H1 (cell line): ENCODE results near the gene GCHFR. TPM values are rescaled to one million over a fixed set of nuclear protein-coding genes. Genes with fewer than 3 reads are reported as not detected.

Experiments
- ASH2L ChIP-seq: fragments of 200-600, 300-600 bp; sonication (generic); IDR thresholded peaks from one replicate; pipeline ENCODE4 v1.7.1; 2017; ENCODE audit warnings: low read length
- BCL11A ChIP-seq, 2 experiments: IDR thresholded peaks; one replicate each; pipeline ENCODE4 v1.6.1; 2011; ENCODE audit warnings: low read depth in 2 of 2, low read length in 2 of 2, mild to moderate bottlenecking in 2 of 2
- CBX8 ChIP-seq: fragments of 300-800, 300-1000 bp; sonication (generic); IDR thresholded peaks from 2 replicates; pipeline ENCODE4 v1.7.1; 2016; ENCODE audit warnings: low read depth, low read length, borderline replicate concordance
- CTCF ChIP-seq, 3 experiments: IDR thresholded peaks; 1 replicate in 2 of 3; 2 replicates in 1 of 3; pipeline versions ENCODE4 v1.5.1 to v1.6.1; 2011; ENCODE audit warnings: low read length in 3 of 3, mild to moderate bottlenecking in 3 of 3, inconsistent platforms in 2 of 3, low read depth in 1 of 3, moderate library complexity in 1 of 3; ENCODE audit not compliant: insufficient read depth in 1 of 3; ENCODE audit errors: control extremely low read depth in 1 of 3
- EP300 ChIP-seq, 2 experiments: IDR thresholded peaks; 1 replicate in 1 of 2; 2 replicates in 1 of 2; pipeline ENCODE4 v1.6.1; 2011 to 2012; ENCODE audit warnings: low read depth in 2 of 2, low read length in 2 of 2, mild to moderate bottlenecking in 2 of 2, borderline replicate concordance in 1 of 2, inconsistent platforms in 1 of 2, moderate library complexity in 1 of 2
- GTF2F1 ChIP-seq: IDR thresholded peaks from 2 replicates; pipeline ENCODE4 v1.6.1; 2012; ENCODE audit warnings: low read depth, low read length, improper control_type of control experiment, borderline replicate concordance
- HDAC6 ChIP-seq: IDR thresholded peaks from one replicate; pipeline ENCODE4 v1.7.1; 2012; ENCODE audit warnings: low read depth, mild to moderate bottlenecking, inconsistent platforms, low read length, moderate library complexity
- MAFK ChIP-seq: IDR thresholded peaks from 2 replicates; pipeline ENCODE4 v1.6.1; 2012; ENCODE audit warnings: low read depth, mild to moderate bottlenecking, improper control_type of control experiment, low read length
- MAX ChIP-seq: IDR thresholded peaks from 2 replicates; pipeline ENCODE4 v1.6.1; 2012; ENCODE audit warnings: inconsistent platforms
- NANOG ChIP-seq: IDR thresholded peaks from 2 replicates; pipeline ENCODE4 v1.6.1; 2011; ENCODE audit warnings: low read length, low read depth, mild to moderate bottlenecking, inconsistent platforms; ENCODE audit not compliant: insufficient read depth, poor library complexity, severe bottlenecking
- NRF1 ChIP-seq: IDR thresholded peaks from 2 replicates; pipeline ENCODE4 v1.6.1; 2011; ENCODE audit warnings: mild to moderate bottlenecking, low read depth, low read length, improper control_type of control experiment
- PHF8 ChIP-seq: fragments of 200-600 bp; sonication (generic); conservative IDR thresholded peaks from 2 replicates; pipeline ENCODE4 v1.7.1; 2012; ENCODE audit warnings: low read depth, mild to moderate bottlenecking, inconsistent platforms, low read length, moderate library complexity
- POLR2A ChIP-seq, 2 experiments: IDR thresholded peaks; 1 replicate in 1 of 2; 2 replicates in 1 of 2; pipeline ENCODE4 v1.6.1; 2011; ENCODE audit warnings: low read depth in 2 of 2, low read length in 2 of 2, mild to moderate bottlenecking in 2 of 2; ENCODE audit errors: control extremely low read depth in 1 of 2
- POU5F1 ChIP-seq: IDR thresholded peaks from 2 replicates; pipeline ENCODE4 v1.6.1; 2011; ENCODE audit warnings: low read depth, mild to moderate bottlenecking, low read length, moderate library complexity
- RXRA ChIP-seq: IDR thresholded peaks from 2 replicates; pipeline ENCODE4 v1.6.1; 2011; ENCODE audit warnings: low read depth, mild to moderate bottlenecking, low read length, moderate library complexity; ENCODE audit not compliant: insufficient read depth
- SIN3A ChIP-seq, 2 experiments: IDR thresholded peaks in 1 of 2; conservative IDR thresholded peaks in 1 of 2; 2 replicates each; pipeline ENCODE4 v1.6.1; 2011 to 2012; ENCODE audit warnings: low read length in 2 of 2, improper control_type of control experiment in 1 of 2, low read depth in 1 of 2, mild to moderate bottlenecking in 1 of 2
- SP2 ChIP-seq: IDR thresholded peaks from 2 replicates; pipeline ENCODE4 v1.6.1; 2012; ENCODE audit warnings: mild to moderate bottlenecking, low read length, inconsistent platforms
- SUZ12 ChIP-seq: fragments of 200-600 bp; sonication (generic); IDR thresholded peaks from 2 replicates; pipeline ENCODE4 v1.6.1; 2012; ENCODE audit warnings: mild to moderate bottlenecking, inconsistent platforms, low read length, moderate library complexity, mixed read lengths
- TAF7 ChIP-seq: optimal IDR thresholded peaks from 2 replicates; pipeline ENCODE3; 2011; ENCODE audit warnings: low read depth, mild to moderate bottlenecking, inconsistent platforms, low read length, moderate library complexity, borderline replicate concordance
- ZNF274 ChIP-seq: IDR thresholded peaks from 2 replicates; pipeline ENCODE4 v1.7.0; 2012; ENCODE audit warnings: low read length, borderline replicate concordance; ENCODE audit errors: extremely low read depth
- polyA plus RNA-seq, 7 experiments: library from polyadenylated mRNA; depleted of rRNA in 3 of 7; stranded (reverse) in 5 of 7; unstranded in 2 of 7; fragments of >200 nt in 5 of 7; fragments of 200-250 nt in 2 of 7; gene quantifications; 1 replicate in 5 of 7; 2 replicates in 1 of 7; 4 replicates in 1 of 7; pipeline versions ENCODE4 v1.2.1 to v1.2.3, GENCODE V29; 2011 to 2013; ENCODE audit warnings: missing spikeins in 2 of 7, mixed read lengths in 2 of 7
- total RNA-seq: library from RNA; stranded (reverse); fragmentation: NEBNext Ultra II Directional; extraction: Animal tissue kit (Norgen Biotek cat#: 25700); gene quantifications from 2 replicates; pipeline ENCODE4 v1.2.1, GENCODE V29; 2021

GCHFR gene
- total and polyA plus RNA-seq, 2 of the 8 experiments (the other 6 are each of a cell fraction or from before 2014, with no cell fraction given), result 25.9 to 81.5 TPM

GRCh38 chr15:40763801-40764628 lies at the start of gene GCHFR (continued):
- TF ChIP-seq CBX8 (no peak), ASH2L (peak; percentile 55), RXRA (no peak), TAF7 (peak; percentile 34), EP300 (IDR thresholded peaks at IDR 0.05; ENCODE audit: borderline replicate concordance in 1 of 2, low read depth in 2 of 2, low read length in 2 of 2) (no peak), PHF8 (peak; percentile 58; the same call in 1 of the 2 replicates), POU5F1 (no peak), ZNF274 (no peak), BCL11A (IDR thresholded peaks at IDR 0.05; ENCODE audit: low read depth in 2 of 2, low read length in 2 of 2) (no peak), NRF1 (no peak), SP2 (no peak), CTCF (IDR thresholded peaks at IDR 0.05; ENCODE audit: control extremely low read depth in 1 of 3, insufficient read depth in 1 of 3, low read depth in 1 of 3, low read length in 3 of 3) (peak; percentile 26 to 30 (median 29)), HDAC6 (no peak), NANOG (no peak), MAFK (no peak), MAX (peak; percentile 60), SIN3A (conservative IDR thresholded peaks at IDR 0.05 in 1 of 2, IDR thresholded peaks at IDR 0.05 in 1 of 2; ENCODE audit: low read depth in 1 of 2, low read length in 2 of 2) (0 out of 4 replicates have a peak, but pooled peaks of 1 of the 2 experiments have one; percentile 20), POLR2A (IDR thresholded peaks at IDR 0.05; ENCODE audit: control extremely low read depth in 1 of 2, low read depth in 2 of 2, low read length in 2 of 2) (peak in 1 of 2 experiments; percentile 53; a peak in 1 of 3 replicates), SUZ12 (0 out of 2 replicates have a peak, but pooled peaks have one; percentile 24), GTF2F1 (no peak; the same call in 1 of the 2 replicates)
